ENCODE data around the gene HOXA7. TPM values are rescaled to one million over a fixed set of nuclear protein-coding genes. Genes with fewer than 3 reads are reported as not detected.

Gene HOXA7
- total RNA-seq, 3 donors from 2014 or later: 17.1 to 29.8 (median 27.9) TPM

DNA sequence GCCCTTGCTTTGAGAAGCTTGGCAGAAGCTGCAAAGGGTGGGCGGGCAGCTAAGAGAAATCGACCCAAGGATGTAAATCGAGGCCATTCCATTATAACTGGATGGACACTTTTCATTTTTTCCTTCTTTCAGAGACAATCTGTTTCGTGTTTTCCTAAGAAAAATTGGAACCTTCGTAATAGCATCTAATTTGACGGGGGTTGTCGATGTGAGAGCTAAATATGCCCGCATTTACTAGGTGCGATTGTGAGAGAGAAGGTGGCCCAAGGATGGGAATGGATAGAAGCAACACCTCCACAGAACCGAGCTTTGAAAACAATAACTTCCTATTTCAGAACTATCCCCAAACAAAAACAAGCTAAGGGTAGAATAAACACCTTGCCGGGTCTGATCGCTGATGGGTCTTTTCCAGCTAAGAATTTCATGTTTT is 25.1 kb downstream of the HOXA7 start:
- intact Hi-C loops (cut with DNase I, micrococcal nuclease): no loop called here
- Histone ChIP-seq H3K9me3 (no peaks in the 10 kb centered on the region), H3K4me3 (peak overlapping the region; percentile 15), H3K36me3 (ENCODE audit: low read depth) (no peaks in the 10 kb centered on the region), H3K4me1 (ENCODE audit: low read depth) (peaks cover 56% of the 10 kb centered on the region)
- no peak for TF ChIP-seq CTCF (IDR thresholded peaks at IDR 0.05)
- ATAC-seq: no peak
- DNase-seq: peak in 1 of 3 donors; percentile 4

GRCh38 chr7:27130540-27131389 is 25.7 kb downstream of the HOXA7 start, which contains the start of gene HOXA4:
TSS of gene HOXA4 (minus strand) at chr7:27130757. CDS start at chr7:27130733, 24 bp downstream.
- H3K36me3 ChIP-seq (ENCODE audit: low read depth): no peaks in the 10 kb centered on the region

GRCh38 chr7:27129729-27130539 is 26.5 kb downstream of the HOXA7 start:
- Histone ChIP-seq H3K9me3 (no peaks in the 10 kb centered on the region), H3K36me3 (ENCODE audit: low read depth) (no peaks in the 10 kb centered on the region), H3K4me1 (ENCODE audit: low read depth) (peaks cover 56% of the 10 kb centered on the region), H3K4me3 (peak overlapping the region; percentile 31)
- peak; percentile 70 to 78 (median 75) for DNase-seq
- no peak for TF ChIP-seq CTCF (IDR thresholded peaks at IDR 0.05)
- peak; percentile 68 for ATAC-seq
- intact Hi-C loops (cut with DNase I, micrococcal nuclease): no loop called here

More at GRCh38 chr7:27130540-27131389, 25.7 kb downstream of the HOXA7 start, which contains the start of gene HOXA4:
- TF ChIP-seq CTCF (IDR thresholded peaks at IDR 0.05): no peak
- peak; percentile 94 for ATAC-seq
- Histone ChIP-seq H3K4me3 (peak within 1 kb of the TSS; percentile 31), H3K4me1 (ENCODE audit: low read depth) (peaks cover 56% of the 10 kb centered on the region), H3K9me3 (no peaks in the 10 kb centered on the region)
- DNase-seq: peak; percentile 94 to 95 (median 94)
- intact Hi-C loops (cut with DNase I, micrococcal nuclease): no loop called here

DNA sequence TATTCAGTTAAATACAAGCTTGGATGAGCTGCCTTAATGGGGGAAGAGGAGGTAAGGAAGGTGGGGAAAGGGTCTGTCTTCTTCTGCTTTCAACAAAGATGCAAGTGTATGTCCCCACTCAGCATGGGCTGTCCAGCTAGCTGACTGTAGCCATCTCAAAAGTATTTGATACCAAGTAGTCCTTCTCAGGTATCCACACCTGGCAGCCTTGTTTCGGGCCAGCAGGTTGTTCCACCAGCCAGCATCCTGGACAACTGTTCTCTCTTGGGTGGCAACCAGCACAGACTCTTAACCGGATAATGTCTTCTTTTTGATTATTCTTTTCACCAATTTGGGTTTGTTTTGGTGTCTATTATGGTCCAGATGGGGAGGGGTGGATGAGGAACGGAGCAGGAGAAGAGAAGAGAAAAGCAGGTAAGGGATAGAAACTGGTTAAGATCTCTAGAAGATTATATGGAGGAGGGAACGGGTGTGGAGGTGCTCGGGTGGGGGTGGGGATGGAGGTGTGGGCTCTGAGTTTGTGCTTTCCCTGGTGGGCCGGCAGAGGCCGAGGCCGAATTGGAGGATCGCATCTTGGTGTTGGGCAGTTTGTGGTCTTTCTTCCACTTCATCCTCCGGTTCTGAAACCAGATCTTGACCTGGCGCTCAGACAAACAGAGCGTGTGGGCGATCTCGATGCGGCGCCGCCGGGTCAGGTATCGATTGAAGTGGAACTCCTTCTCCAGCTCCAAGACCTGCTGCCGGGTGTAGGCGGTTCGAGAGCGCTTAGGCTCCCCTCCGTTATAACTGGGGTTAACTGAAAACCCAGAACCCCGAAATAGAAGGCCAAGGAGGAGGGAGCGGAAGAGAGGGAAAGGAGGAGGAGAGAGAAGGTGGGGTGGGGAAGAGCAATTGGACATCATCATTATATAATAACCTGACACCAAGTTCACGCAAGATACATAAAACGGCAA is 27.4 kb downstream of the HOXA7 start:
- no peak overlapping the region for H3K4me3 ChIP-seq
- DNase-seq: peak in 2 of 3 donors; percentile 39 to 59
- ATAC-seq: no peak
- H3K9me3 ChIP-seq: no peaks in the 10 kb centered on the region
- peaks cover 54% of the 10 kb centered on the region for H3K4me1 ChIP-seq (ENCODE audit: low read depth)
- intact Hi-C loops (cut with DNase I, micrococcal nuclease): no loop called here
- TF ChIP-seq CTCF (IDR thresholded peaks at IDR 0.05): no peak
- no peaks in the 10 kb centered on the region for H3K36me3 ChIP-seq (ENCODE audit: low read depth)

GRCh38 chr7:27128034-27128433 is 28.4 kb downstream of the HOXA7 start:
- H3K4me1 ChIP-seq (ENCODE audit: low read depth): peaks cover 51% of the 10 kb centered on the region

More at GRCh38 chr7:27128034-27128433, 28.4 kb downstream of the HOXA7 start:
- no peak for TF ChIP-seq CTCF (IDR thresholded peaks at IDR 0.05)
- Histone ChIP-seq H3K36me3 (ENCODE audit: low read depth) (no peaks in the 10 kb centered on the region), H3K4me3 (no peak overlapping the region), H3K9me3 (no peaks in the 10 kb centered on the region)
- ATAC-seq: no peak
- intact Hi-C loops (cut with DNase I, micrococcal nuclease): no loop called here
- peak in 1 of 3 donors; percentile 20 for DNase-seq
